T-helper 2 cell (primary cell): ENCODE results near the gene CAPN2.
A peak's percentile ranks its signal among the peaks of the same experiment; 100 is the strongest.
"Not testable (repeated sequence)": the region's sequence is repeated elsewhere in the genome, so short reads cannot be mapped to it uniquely, and the experiment has no call there.

ENCODE experiments used
- DNase-seq, 5 experiments: peaks; one replicate each; pipeline versions ENCODE4 v3.0.0 to v3.0.0-alpha.2; 2012 to 2022

The CAPN2 gene

DNA sequence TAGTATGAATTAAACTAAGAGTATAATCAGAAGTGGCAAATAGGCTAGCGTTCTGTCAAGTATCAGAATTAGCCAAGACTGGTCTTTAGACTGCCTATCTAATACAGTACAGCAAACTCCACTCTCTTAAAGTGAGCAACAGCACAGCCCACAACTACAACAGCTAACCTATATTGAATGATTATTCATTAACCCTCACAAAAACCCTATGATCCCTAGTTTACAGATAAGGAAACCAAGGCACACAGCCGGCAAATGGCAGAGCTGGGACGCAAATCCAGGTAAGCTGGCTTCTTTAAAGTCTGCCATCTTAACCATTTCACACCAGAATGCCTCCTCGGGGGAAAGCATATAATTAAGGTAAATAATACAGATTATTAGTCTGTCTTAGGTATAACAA lies 81.4 kb downstream of the CAPN2 start:
- no peak for DNase-seq

DNA sequence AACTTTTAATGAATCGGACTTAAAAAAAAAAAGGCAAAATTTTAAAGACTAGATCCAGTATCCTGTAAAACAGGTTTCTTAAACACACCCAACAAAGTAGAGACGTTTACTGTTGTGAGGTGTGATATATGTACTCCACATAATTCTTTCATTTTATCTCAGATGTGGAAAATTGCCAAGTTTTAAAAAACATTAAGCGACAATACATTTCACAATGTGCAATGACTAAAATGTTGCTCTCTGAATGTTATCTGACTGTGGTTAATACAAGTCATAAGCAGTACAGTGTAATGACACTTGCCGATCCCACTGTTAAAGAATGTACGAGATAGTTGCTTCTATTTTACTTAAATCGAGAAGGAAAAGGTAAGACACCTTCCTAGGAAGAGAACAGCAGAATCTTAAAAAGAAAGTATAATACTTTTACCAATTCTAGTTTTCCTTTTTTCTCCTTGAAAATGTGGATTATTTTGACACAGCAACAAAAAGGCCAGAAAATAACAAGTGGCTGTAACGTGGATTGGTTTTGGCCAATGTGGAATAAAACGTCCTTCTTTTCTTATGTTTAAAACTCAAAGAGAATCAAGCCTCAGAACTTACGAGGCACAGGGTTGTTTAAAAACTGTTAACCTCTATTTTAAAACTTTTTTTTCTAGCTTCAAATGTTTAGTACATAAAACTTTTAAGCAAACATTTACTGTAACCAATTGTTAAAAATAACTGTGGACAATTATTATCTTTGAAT lies 82.0 kb downstream of the CAPN2 start:
- DNase-seq, result no peak

DNA sequence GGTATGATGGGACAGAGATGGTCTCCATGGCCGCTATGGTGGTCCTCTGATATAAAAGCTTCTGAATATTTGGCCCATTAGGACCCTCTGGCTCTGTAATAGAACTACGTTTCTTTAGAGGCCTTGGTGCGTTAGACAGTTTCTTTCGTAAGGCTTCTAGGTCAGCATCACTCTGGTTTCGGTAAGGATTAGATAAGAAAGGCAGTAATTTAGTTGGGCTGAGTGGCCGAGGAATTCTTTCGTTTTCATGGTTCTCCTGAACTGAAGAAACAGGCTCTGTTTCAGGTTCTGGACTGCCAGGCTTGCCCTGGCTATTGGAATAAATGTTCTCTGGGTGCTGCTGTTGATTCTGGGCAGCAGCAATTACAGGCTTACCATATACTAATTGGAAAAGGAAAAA lies 83.9 kb downstream of the CAPN2 start:
- DNase-seq, result no peak

DNA sequence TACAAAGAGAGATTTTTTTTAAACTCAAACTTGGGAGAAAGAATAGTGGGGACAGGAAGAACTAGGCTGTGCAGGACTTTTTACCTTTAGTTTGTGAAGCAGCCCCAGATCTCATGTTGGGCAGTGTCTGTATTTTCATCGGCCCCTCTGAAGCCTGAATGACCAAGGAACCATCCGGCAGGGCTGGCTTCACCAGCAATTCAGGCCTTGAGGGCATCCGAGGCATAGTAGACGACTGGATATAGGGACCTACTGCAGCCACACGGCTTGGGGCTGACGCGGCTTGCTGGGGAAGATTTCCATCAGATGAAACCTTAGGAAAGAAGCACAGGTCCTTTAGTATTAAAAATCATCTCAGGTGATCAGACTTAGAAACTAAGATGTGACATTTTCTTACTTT lies 89.7 kb downstream of the CAPN2 start:
- DNase-seq, result no peak

DNA sequence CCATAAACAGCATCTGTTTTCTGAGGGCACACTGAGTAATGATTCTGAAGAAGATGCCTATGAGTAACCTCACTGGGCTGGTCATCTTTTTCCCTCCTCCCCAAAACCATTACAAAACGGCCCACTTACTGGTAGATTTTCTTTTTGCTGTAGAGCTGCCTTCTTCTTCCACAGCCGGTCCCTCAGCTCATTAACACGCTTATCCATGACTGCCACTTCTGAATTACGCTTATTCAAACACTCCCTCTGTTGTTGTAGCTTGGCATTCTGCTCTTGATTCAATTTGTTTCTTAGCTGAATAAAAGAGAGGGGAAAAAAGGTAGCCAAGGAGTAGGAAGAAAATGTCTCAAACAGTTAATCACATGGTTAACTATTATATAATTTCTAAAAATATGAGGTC lies 90.3 kb downstream of the CAPN2 start:
- no peak for DNase-seq

DNA sequence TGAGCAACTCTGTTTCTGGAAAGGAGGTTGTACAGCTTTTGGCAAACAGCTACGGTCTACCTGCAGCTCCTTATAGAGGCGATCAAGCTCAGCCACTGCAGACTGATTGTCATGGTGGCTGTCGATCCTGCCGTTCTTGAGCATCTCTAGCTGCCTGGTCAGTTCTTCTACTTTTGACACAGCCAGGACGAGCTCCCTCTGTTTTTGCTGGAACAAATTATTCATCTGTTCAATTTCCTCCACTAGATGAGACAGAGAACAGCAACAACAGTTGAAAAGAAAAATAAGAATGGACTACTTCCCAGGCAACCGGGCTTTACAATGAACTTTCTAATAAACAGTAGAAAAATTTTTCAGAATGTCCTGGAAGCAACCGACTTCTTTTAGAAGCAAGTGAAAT lies 90.9 kb downstream of the CAPN2 start:
- DNase-seq, result no peak

DNA sequence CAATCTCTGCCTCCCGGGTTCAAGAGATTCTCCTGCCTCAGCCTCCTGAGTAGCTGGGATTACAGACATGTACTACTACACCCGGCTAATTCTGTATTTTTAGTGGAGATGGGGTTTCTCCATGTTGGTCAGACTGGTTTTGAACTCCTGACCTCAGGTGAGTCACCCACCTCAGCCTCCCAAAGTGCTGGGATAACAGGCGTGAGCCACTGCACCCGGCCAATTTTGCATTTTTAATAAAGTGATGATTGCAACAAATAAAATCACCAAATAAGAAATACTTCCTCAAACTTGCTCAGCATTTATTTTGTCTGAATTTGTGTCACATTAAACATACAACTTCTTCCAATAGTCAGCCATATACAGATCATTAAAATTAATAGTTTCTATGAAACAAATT lies 97.6 kb downstream of the CAPN2 start:
- not testable (repeated sequence) for DNase-seq

DNA sequence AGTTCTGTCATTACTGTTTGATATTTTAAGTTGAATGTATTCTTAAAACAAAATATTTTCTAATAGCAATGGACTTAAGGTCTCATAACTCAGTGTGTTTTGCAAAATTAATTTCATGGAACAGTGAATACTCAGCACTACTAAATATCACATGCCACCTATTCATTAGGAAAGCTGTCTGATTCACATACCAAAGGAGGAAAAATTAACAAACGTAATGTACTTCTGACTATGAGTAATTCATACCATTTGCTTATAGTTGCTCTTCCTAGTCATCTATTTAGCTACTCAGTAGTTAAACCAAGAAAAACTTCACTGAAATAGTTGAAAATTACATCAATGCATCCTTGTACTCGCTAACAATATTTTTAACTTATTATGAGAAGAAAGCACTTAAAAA lies 98.2 kb downstream of the CAPN2 start:
- no peak for DNase-seq

DNA sequence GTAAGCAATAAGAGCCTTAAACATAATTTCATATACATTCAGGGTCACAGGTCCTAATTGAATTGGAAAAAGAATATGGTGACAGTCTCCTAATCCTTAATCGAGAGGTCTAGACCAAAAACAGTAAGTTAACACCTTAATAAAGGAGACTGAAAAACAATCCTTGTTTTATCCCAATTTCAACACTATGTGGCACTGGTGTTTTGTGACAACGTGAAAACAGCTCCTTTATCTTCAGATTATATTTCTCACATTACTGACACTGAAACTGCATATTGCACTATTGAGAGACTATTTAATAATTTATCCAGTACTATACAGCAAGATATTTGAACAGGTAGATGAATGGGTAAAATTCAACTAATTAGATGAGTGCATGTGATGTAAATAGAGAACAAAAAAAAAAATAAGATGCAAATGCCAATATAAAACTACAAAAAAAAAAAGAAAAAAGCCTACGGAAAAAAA lies 99.3 kb downstream of the CAPN2 start:
- DNase-seq, result peak in 2 of 5 experiments; percentile 5 to 56

DNA sequence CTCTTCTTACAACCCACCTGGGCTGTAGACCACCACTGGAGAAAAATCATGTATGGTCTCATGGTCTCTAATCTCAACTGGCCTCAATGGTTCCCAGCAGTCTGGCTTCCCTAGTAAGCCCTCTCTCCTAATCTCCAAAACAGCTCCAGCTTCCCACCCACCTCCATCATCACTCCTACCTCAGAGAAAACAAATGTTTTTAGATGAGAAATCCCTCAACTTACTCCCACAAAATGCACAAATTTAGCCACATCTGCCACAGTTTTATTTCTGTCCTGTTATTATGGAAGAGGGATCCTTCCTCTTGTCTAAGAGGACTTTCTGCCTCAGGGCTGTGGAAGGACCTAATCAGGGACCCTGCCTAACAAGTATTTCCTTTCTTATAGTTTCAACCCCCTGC lies 101.3 kb downstream of the CAPN2 start:
- no peak for DNase-seq

DNA sequence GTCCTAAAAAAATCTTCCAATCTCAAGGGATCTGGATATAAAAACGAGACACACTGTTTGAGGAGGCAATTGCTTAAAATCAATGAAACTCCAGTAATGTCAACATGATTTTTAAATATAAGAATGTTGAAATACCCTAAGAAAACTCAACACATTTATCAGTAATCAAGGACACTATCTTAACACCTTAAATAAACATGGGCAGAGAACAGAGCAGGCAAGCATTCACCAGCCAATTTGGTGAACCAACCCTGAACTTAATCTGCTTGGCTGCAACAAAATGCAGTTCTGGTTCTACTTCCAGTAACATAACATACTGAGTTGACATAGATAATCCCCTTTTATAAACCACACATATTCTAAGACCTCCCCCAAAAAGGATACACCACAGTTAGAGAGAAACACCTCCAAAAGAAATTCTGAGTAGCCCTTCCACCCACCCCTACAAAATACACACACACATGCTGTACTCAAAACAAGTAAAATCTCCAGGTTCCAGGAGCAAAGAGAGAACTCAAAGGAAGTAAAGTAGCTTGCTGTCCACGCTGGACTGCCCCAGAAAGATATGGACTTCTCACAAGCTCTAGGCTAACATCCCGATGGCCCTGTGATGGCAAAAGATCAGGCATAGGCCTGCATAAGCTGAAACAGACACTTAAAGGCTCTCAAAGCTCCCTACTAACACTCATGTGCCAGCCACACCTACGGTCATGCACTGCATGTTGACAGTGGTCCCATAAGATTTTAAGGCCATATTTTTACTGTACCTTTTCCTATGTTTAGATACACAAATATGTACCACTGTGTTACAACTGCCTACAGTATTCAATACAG lies 102.9 kb downstream of the CAPN2 start:
- no peak for DNase-seq

DNA sequence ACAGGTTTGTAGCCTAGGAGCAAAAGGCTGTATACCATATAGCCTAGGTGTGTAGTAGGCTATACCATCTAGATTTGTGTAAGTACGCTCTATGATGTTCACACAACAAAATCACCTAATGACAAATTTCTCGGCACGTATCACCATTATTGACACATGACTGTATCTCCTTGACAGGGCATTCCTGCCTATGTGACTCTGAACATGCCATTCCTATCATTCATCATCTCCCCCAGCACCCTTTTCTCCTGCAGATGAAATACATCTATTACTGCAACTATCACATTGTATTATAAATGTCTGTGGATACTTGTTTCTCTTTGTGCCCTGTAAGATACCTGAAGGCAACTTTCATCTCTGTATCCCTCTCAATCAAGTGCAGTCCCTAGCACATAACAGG lies 103.5 kb downstream of the CAPN2 start:
- DNase-seq, result no peak

DNA sequence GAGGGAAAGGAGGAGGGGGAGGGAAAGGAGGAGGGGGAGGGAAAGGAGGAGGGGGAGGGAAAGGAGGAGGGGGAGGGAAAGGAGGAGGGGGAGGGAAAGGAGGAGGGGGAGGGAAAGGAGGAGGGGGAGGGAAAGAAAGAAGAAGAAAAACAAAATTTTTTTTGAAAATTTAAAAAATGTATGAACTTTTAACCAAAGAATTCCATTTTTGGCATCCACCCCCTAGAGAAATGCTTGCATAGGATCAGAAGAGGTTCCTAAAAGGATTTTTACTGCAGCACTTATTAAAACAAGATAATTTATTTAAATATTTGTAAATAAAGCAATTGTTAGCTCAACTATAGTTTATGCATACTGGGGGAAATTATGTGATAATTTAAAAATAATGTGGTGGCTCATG lies 104.9 kb downstream of the CAPN2 start:
- not testable (repeated sequence) for DNase-seq

DNA sequence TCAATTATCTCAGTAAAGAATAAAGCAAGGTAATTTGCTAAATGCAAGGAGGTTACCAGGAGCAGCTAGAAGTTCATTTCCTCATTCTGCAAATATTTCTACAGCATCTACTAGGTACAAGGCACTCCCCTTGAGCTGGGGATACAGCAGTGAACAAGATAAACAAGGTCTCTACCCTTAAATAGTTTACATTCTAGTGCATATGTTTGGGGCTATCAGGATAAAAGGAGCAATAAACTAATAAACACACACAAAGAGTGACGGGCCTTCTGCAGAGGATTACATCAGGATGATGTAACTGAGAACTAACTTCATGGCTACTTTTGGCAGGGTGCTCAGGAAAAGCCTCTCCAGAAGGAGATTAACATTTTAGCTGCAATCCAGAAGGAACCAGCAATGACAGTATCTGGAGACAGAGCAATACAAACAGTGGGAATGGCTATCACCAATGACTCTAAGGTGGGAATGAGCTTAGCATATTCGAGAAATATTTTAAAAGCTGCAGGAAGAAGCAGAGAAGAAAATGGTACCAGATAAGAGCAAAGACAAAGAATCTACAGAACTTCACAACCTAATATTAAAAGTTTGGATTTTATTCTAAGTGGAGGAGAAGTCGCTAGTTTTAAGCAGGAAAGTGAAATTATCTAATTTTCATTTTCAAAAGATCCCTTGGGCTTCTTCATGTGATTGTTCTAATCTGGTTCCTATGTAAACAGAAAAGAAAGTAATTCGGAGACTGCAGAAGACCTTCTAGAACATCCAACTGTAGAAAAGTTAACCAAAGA lies 107.6 kb downstream of the CAPN2 start:
- no peak for DNase-seq

DNA sequence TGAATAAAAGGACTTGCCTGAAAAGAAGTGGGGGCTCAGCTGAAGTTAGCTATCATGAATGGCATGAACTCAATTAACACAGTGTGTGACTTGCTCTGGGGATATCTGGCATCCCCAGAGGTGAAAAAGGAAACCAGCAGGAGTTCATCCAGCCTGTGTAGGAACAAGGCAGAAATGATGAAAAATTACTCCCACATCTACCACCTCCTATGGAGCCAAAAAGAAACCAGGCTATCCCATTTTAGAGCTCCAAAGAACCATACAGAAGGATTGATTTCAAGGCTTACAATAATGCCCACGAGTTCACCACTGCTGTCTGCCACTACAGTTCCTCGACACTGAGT lies 108.1 kb downstream of the CAPN2 start:
- no peak for DNase-seq

DNA sequence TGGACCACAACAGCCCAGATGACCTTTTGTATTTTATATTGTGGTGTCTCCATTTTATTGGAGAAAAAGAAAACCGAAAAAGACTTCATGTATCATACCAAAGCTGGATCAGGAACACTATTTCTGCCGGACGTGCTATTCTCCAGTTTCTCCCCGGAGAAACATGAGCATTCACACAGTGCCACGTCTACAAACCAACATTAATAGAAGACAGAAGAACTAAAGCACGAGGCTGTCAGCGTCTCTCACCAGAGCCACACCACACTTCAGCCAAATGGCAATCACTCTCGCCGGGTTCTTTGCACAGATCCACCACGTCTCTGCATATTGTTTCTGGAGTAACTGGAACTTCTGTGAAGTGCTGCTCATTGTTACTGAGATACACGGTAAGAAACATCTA lies 108.6 kb downstream of the CAPN2 start:
- DNase-seq, result no peak

DNA sequence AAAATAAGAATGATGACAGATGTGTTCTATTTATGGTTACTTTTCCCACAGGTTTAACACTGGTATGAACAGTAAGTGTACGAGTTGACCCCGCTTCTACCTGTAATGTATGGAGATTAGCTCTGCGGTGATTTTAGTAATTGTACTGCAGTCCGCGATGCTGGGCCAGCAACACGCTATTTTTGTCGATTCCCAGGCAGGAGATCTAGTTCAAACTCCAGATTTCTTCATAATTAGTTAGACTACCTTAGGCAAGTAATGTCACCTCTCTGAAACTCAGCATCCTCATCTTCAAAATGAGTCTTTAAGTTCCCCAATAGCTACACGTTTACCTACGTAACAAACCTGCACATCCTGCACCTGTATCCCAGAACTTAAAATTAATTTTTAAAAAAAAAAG lies 111.9 kb downstream of the CAPN2 start:
- no peak for DNase-seq

DNA sequence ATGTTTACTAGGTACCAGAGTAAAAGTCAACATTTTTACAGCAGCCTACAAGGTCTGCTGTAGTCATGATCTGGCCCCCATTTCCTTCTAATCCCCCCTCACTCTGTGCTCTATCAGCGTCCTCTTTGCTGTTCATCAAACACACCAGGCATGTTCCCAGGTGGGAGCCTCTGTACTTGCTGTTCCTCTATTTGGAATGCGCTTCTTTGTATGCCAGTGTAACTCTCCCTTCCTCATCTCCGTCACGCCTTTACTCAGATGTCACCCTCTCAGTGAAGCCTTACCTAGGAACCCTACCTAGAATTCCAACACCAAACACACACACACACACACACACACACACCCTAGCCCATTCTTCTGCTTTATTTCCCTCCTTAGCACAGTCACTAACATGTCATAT lies 112.4 kb downstream of the CAPN2 start:
- no peak for DNase-seq
